HepG2 (cell line): ENCODE measurements around the gene PPP2R5C.

Experiments
- BHLHE40 ChIP-seq: IDR thresholded peaks from 2 replicates; pipeline ENCODE4 v1.6.1; 2011; ENCODE audit warnings: low read length, improper control_type of control experiment
- CENPX ChIP-seq: sonication (generic); formaldehyde crosslinking; IDR thresholded peaks from 2 replicates; pipeline ENCODE4 v1.9.0; 2021; ENCODE audit warnings: mild to moderate bottlenecking, missing genetic modification reagents, moderate library complexity
- CSRNP2 ChIP-seq: sonication (generic); formaldehyde crosslinking; conservative IDR thresholded peaks from 2 replicates; pipeline ENCODE4 v1.8.0; 2022; ENCODE audit warnings: low read depth, missing genetic modification reagents
- CTCF ChIP-seq: sonication (generic); formaldehyde crosslinking; IDR thresholded peaks from 2 replicates; pipeline ENCODE4 v1.5.0; 2020; ENCODE audit warnings: mild to moderate bottlenecking, missing genetic modification reagents, moderate library complexity
- FOXA1 ChIP-seq, 2 experiments: fragments of 450-650 bp in 1 of 2; sonication (generic) in 1 of 2; formaldehyde crosslinking in 1 of 2; IDR thresholded peaks; 2 replicates each; pipeline versions ENCODE4 v1.4.0 to v1.6.1; 2016 to 2020; ENCODE audit warnings: missing genetic modification reagents in 1 of 2
- MXD4 ChIP-seq: IDR thresholded peaks from 2 replicates; pipeline ENCODE4 v1.6.1; 2016; ENCODE audit warnings: mild to moderate bottlenecking, missing biosample characterization, missing genetic modification reagents
- MYC ChIP-seq: sonication (generic); formaldehyde crosslinking; IDR thresholded peaks from 2 replicates; pipeline ENCODE4 v1.9.0; 2021; ENCODE audit warnings: missing genetic modification reagents, borderline replicate concordance
- ZGPAT ChIP-seq: IDR thresholded peaks from 2 replicates; pipeline ENCODE4 v1.6.1; 2016; ENCODE audit warnings: mild to moderate bottlenecking

GRCh38 chr14:101870273-101870939 is 108.9 kb downstream of the PPP2R5C start:
- no peak for TF ChIP-seq FOXA1 (IDR thresholded peaks at IDR 0.05)
- no peak for TF ChIP-seq FOXA1 (CRISPR knock-in tag; IDR thresholded peaks at IDR 0.05)
- TF ChIP-seq MYC (CRISPR knock-in tag), result no peak
- no peak for TF ChIP-seq CENPX (CRISPR knock-in tag)
- TF ChIP-seq MXD4, result no peak
- no peak for TF ChIP-seq CTCF (CRISPR knock-in tag)
- TF ChIP-seq ZGPAT, result no peak
- no peak for TF ChIP-seq CSRNP2
- TF ChIP-seq BHLHE40, result no peak
